ENCODE measurements around the gene MYO15A. TPM values are rescaled to one million over a fixed set of nuclear protein-coding genes. Genes with fewer than 3 reads are reported as not detected.

MYO15A gene
- total and polyA plus RNA-seq, 2 experiments from 2014 or later: 2.4 to 2.8 TPM

GRCh38 chr17:18187226-18187625, 78.7 kb downstream of the MYO15A start:
- no peak for TF ChIP-seq CTCF (IDR thresholded peaks at IDR 0.05; ENCODE audit: poor library complexity)
- TF ChIP-seq EZH2phosphoT487 (IDR thresholded peaks at IDR 0.05; ENCODE audit: low read depth, severe bottlenecking, unreplicated experiment): no peak
- no peak for TF ChIP-seq EZH2 (IDR thresholded peaks at IDR 0.05; ENCODE audit: borderline replicate concordance)
- no peak for DNase-seq (ENCODE audit: low spot score)
- H3K9me3 ChIP-seq (ENCODE audit: low read depth): no peaks in the 10 kb centered on the region
- H3K27ac ChIP-seq: peak overlapping the region; percentile 15
- peaks cover 85% of the 10 kb centered on the region for H3K79me2 ChIP-seq
- no peaks in the 10 kb centered on the region for H3K27me3 ChIP-seq
- peak overlapping the region; percentile 95 for H3K4me2 ChIP-seq
- peak overlapping the region; percentile 78 for H3K4me3 ChIP-seq
- no peaks in the 10 kb centered on the region for H3K36me3 ChIP-seq (replicated peaks; ENCODE audit: insufficient read depth, low read depth)
- WGBS (ENCODE audit: low lambda C conversion rate, missing lambda C conversion rate): 35% methylated on average over 2 of the region's 2 CpGs
- H3K9me2 ChIP-seq (replicated peaks; ENCODE audit: insufficient read depth): no peaks in the 10 kb centered on the region
- H4K20me1 ChIP-seq (ENCODE audit: insufficient read depth, poor library complexity, severe bottlenecking): peaks cover 79% of the 10 kb centered on the region
- H3K4me1 ChIP-seq (ENCODE audit: insufficient read depth): peaks cover 56% of the 10 kb centered on the region
- H2AFZ ChIP-seq: no peak overlapping the region

GRCh38 chr17:18187821-18188761, 79.5 kb downstream of the MYO15A start:
- WGBS (ENCODE audit: low lambda C conversion rate, missing lambda C conversion rate): 74% methylated on average over 9 of the region's 9 CpGs
- H3K9me2 ChIP-seq (replicated peaks; ENCODE audit: insufficient read depth): no peaks in the 10 kb centered on the region
- H3K36me3 ChIP-seq (replicated peaks; ENCODE audit: insufficient read depth, low read depth): no peaks in the 10 kb centered on the region
- DNase-seq (ENCODE audit: low spot score): peak; percentile 34
- TF ChIP-seq CTCF (IDR thresholded peaks at IDR 0.05; ENCODE audit: poor library complexity) (no peak), EZH2phosphoT487 (IDR thresholded peaks at IDR 0.05; ENCODE audit: low read depth, severe bottlenecking, unreplicated experiment) (no peak), EZH2 (IDR thresholded peaks at IDR 0.05; ENCODE audit: borderline replicate concordance) (no peak)
- H3K9me3 ChIP-seq (ENCODE audit: low read depth): no peaks in the 10 kb centered on the region
- no peak overlapping the region for H3K4me3 ChIP-seq
- H3K4me2 ChIP-seq: peak overlapping the region; percentile 95
- peaks cover 93% of the 10 kb centered on the region for H3K79me2 ChIP-seq
- H3K27me3 ChIP-seq: no peaks in the 10 kb centered on the region
- H3K4me1 ChIP-seq (ENCODE audit: insufficient read depth): peaks cover 52% of the 10 kb centered on the region
- no peak overlapping the region for H3K27ac ChIP-seq
- H2AFZ ChIP-seq: no peak overlapping the region
- H4K20me1 ChIP-seq (ENCODE audit: insufficient read depth, poor library complexity, severe bottlenecking): peaks cover 86% of the 10 kb centered on the region

DNA sequence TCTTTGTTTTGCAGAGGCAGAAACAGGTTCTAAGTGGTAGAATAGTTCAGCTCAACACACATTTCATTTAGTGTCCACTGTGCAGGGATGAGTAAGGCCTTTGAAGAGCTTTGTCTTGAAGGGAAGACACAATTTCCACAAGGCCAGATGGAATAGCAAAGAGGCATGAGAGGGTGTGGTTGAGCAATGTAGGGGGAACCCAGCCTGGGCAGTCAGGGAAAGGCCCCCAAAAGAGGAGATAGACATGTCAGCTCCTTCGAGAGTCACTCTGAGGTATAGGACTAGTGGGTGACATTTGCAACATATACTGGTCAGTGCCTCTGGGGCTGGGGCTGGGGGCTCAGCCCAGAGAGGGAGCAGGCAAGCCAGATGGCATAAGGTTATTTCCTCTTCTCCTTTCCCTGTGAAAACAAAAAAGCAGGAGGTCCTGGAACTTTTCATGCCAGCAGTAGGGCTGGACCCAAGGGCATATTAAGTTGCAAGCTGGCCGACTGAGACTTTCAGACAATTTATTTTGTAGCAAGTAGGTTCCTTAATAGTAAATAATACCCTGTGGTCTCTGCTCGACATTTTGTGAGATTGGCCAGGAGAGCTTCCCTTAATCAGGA, 82.2 kb downstream of the MYO15A start:
- TF ChIP-seq EZH2phosphoT487 (IDR thresholded peaks at IDR 0.05; ENCODE audit: low read depth, severe bottlenecking, unreplicated experiment) (no peak), CTCF (IDR thresholded peaks at IDR 0.05; ENCODE audit: poor library complexity) (no peak), EZH2 (IDR thresholded peaks at IDR 0.05; ENCODE audit: borderline replicate concordance) (no peak)
- no peak for DNase-seq (ENCODE audit: low spot score)
- H3K27ac ChIP-seq: peak overlapping the region; percentile 30
- H3K36me3 ChIP-seq (replicated peaks; ENCODE audit: insufficient read depth, low read depth): no peaks in the 10 kb centered on the region
- no peak overlapping the region for H2AFZ ChIP-seq
- 60% methylated on average over 3 of the region's 3 CpGs for WGBS (ENCODE audit: low lambda C conversion rate, missing lambda C conversion rate)
- H3K9me2 ChIP-seq (replicated peaks; ENCODE audit: insufficient read depth): no peaks in the 10 kb centered on the region
- H3K4me1 ChIP-seq (ENCODE audit: insufficient read depth): peaks cover 49% of the 10 kb centered on the region
- H3K4me2 ChIP-seq: peak overlapping the region; percentile 30
- H3K9me3 ChIP-seq (ENCODE audit: low read depth): no peaks in the 10 kb centered on the region
- H3K4me3 ChIP-seq: no peak overlapping the region
- H4K20me1 ChIP-seq (ENCODE audit: insufficient read depth, poor library complexity, severe bottlenecking): peaks cover 94% of the 10 kb centered on the region
- no peaks in the 10 kb centered on the region for H3K27me3 ChIP-seq
- peaks cover 100% of the 10 kb centered on the region for H3K79me2 ChIP-seq

Measured in hepatocyte (in vitro differentiated cells).